LHCN-M2 (cell line): ENCODE data around the gene SERTAD3. TPM values are rescaled to one million over a fixed set of nuclear protein-coding genes. Genes with fewer than 3 reads are reported as not detected.
A peak's percentile ranks its signal among the peaks of the same experiment; 100 is the strongest.
"Not testable (repeated sequence)": the region's sequence is repeated elsewhere in the genome, so short reads cannot be mapped to it uniquely, and the experiment has no call there.

Experiments used
- DNase-seq: peaks from one replicate; pipeline ENCODE4 v3.0.0-alpha.2; 2012; ENCODE audit warnings: low read depth
- total RNA-seq: library from RNA; depleted of rRNA; stranded (reverse); fragments of >200 nt; gene quantifications from 2 replicates; pipeline ENCODE4 v1.2.3, GENCODE V29; 2014

The SERTAD3 gene
- total RNA-seq, 1 experiment from 2014 or later = 22.8 TPM

DNA sequence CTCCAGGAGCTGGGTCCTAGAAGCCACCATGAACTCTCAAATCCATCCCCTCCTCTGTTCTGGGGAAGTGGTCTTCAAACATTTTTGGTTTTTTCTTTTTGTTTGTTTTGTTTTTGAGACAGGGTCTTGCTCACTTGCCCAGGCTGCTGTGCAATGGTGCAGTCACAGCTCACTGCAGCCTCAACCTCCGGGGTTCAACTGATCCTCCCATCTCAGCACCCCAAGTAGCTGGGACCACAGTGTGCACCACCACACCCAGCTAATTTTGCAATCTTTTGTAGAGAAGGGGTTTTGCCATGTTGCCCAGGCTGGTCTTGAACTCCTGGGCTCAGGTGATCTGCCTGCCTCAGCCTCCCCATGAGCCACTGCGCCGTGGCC, 14.5 kb upstream of the SERTAD3 start:
- DNase-seq = no peak

GRCh38 chr19:40457953-40458596, 13.9 kb upstream of the SERTAD3 start:
- DNase-seq = no peak

GRCh38 chr19:40457048-40457447, 12.9 kb upstream of the SERTAD3 start:
- no peak for DNase-seq

DNA sequence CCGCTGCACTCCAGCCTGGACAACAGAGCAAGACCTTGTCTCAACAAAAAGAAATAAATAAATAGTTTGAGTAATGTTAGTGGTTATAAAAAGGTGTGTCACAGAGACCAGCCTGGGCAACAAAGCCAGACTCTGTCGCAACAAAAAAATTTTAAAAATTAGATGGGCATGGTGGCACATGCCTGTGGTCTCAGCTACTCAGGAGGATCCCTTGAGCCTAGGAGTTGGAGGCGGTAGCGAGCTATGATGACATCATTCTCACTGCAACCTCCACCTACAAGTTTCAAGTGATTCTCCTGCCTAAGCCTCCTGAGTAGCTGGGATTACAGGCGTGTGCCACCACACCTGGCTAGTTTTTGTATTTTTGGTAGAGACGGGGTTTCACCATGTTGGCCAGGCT, 9.8 kb upstream of the SERTAD3 start:
- not testable (repeated sequence) for DNase-seq

DNA sequence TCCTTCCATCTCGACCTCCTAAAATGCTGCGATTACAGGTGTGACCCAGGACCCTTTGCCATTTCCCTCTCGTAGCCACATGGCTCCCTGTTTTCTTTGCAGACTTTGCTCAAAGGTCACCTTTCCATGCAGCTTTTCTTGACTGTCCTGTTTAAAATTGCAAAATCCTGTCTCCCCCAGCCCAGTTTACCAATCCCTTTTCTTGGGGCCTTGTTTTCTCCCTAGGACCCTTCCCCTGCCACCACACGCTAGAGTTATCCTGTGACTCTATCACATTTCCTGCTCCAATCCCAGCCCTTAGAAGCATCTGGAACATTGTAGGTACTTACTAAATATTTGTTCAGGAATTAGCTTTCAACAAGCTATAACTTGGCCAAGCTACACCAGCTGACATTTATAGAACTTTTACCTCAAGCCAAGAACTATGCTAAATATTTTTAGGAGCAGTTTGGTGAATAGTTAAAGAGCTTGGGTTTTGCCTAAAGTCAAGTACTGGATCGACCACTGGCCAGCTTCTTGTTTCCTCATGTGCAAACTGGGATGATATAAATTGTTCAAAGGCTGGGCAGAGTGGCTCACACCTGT, 9.1 kb upstream of the SERTAD3 start:
- no peak for DNase-seq

DNA sequence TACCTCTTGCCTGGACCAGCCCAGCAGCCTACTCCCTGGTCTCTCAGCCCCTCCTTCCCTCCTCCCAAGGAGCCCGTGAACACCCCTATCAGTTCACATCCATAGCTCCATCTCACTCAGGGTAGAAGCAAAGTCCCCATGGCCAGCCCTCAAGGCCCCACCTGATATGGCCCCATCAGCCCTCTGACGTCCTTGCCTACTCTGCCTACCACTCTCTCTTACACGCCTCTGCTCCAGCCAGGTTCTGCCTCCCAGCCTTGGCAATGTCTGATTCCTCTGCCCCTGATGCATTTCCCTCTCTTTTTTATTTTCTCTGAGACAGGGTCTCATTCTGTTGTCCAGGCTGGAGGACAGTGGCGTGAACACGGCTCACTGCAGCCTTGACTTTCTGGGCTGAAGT, 7.9 kb upstream of the SERTAD3 start:
- no peak for DNase-seq

DNA sequence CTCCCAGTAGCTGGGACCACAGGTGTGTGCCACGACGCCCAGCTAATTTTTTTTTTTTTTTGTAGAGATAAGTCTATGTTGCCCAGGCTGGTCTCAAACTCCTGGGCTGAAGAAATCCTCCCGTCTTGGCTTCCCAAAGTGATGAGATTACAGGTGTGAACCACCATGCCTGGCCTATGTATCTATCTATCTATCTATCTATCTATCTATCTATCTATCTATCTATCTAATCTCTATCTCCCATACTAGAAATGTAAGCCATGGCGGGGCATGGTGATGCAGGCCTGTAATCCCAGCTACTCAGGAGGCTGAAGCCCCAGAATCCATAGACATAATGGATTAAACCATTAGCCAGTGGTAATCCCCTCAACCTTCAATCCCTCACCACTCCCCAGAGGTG, 6.5 kb upstream of the SERTAD3 start:
- DNase-seq = no peak

GRCh38 chr19:40449506-40449905, 5.4 kb upstream of the SERTAD3 start:
- DNase-seq = no peak

DNA sequence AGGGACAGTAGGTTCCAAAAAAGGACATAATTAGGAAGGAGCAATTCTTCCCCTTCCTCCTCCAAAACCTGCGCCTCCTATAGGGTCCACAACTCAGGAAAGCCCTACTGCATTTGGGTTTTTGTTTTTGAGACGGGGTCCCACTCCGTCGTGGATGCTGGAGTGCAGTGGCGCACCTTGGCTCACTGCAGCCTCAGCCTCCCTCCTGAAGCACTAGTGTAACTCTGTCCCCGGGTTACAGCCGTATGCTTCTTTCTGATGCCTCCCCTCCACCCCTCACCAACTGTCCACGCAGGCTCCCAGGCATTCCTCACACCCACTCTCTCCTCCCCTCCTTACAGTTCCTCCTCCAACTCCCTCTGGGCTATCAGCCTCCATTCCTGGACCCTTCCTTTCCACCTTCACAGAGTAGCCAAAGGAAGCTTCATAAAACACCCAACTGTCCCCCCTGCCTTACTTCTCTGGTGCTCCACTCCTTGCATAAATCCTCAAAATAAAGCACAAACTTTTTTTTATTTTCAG, 2.2 kb upstream of the SERTAD3 start:
- DNase-seq = no peak

DNA sequence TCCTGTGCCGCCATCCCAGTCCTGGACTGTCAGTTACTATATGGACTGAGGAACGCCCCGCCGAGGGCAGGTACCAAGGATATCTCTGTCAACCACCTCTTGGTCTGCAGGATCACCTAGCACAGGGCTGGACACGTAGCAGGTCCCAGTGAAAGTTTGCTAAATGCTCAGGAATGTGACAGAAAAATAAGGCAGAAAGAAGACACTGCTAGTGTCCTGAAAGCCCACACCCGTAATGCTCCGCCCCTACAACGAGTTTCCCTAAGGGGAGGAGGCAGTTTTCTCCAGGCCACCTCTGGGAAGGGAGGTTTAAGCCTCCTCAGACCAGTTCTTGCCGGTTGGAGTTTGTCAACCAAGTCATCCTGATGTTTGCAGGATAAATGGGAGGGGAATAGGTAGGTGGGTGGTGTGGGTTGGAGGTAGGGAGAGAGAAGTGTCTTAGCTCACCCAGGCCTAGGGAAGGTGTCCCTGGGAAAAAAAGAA, 1.7 kb upstream of the SERTAD3 start:
- DNase-seq = peak; percentile 12

DNA sequence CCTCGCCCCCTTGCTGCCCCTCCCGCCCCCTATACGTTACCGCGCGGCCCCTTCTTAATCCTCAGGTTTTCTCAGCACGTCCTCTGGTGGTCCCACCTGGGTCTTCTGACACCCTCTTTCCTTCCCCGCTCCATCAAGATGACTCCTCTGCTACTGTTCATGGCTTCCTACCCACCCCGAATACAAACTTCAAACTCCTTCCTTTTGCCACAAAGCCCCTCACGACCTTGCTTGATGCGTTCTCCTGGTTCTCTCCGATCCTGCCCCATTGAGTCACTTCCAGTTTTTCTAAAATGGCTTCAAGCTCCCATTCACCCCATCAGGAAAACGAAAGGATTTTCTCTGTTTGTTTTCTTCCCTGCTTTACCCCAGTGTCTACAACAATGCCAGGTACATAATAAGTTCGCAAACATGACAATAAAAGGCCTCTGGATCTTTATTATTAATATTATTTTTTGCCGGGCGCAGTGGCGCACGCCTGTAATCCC, 734 bp upstream of the SERTAD3 start:
- no peak for DNase-seq

DNA sequence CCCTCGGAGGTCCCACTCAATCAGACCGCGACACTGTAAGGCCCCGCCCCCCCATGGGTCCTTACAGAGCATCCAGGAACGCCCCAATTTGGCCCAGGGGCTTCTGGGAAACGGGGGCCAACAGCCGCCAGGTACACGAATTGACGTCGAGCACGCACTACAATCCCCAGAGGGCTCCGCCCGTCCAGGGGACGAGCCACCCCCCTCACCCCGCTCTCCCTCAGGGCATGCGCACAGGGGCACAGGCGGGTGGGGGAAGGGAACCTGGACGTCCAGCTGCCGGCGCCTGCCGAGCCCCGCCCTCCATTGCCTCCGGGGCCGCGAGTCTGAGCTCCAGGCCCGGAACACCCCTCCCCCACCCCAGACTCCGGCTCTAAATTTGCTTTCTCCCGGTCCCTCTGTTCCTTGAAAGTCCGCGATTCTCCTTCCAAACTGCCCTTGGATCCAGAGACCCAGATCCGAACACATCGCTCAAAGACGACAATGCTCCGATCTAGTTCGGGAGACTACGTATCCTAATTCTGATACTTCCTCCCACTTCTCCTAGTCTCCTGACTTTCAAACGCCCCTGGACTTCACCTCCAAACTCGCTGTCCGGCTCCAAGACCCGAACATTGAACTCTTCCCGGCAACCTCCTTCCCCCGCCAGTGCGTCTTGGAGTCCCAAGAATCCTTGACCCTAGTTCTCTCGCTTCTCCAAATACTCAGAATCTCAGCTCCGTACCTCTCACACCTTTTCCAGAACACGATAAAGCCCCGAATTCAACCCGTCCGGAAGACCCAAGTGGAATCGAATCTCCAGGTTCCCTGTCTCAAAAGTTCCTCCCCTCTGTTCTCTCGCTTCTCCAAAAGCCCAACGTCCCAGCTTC, 770 bp downstream of the SERTAD3 start:
- peak; percentile 99 for DNase-seq

DNA sequence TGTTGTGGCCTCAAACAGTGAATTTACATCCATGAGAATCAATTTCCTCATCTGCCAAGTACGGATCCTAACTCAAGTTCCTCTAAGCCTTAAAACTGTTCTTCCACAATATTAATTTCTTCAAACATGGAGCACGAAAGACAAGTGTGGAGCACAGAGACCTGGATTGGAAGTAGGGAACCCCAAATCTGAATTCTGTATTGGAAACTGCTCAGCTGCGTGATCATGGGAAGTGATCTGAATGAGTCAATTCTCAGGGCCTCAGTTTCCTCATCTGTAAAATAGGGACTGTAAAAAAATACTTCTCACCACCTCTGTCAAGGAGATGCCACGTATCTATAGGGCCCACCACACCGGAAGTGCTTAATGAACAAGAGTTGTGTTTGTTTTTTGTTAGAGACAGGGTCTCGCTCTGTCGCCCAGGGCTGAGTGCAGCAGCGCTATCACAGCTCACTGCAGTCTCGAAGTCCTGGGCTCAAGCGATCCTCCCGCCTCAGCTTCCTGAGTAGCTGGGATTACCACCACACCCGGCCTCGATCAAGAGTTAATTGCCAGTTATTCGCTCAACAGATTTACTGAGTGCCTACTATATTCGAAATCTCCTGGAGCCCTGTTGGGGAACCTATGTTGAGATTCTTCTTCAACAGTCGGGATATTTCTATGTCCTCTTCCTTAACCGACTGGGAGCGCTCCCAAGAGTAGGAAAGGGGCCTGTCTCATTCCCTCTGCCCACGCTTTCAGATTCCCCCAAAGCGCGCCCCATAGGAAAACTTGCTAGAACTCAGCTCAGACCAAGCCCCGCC, 1.6 kb downstream of the SERTAD3 start:
- DNase-seq = no peak

GRCh38 chr19:40441719-40442253, 2.3 kb downstream of the SERTAD3 start:
- DNase-seq = no peak

- no peak for DNase-seq
These were observed 5.9 kb downstream of the SERTAD3 start for GRCh38 chr19:40438284-40438683.

DNA sequence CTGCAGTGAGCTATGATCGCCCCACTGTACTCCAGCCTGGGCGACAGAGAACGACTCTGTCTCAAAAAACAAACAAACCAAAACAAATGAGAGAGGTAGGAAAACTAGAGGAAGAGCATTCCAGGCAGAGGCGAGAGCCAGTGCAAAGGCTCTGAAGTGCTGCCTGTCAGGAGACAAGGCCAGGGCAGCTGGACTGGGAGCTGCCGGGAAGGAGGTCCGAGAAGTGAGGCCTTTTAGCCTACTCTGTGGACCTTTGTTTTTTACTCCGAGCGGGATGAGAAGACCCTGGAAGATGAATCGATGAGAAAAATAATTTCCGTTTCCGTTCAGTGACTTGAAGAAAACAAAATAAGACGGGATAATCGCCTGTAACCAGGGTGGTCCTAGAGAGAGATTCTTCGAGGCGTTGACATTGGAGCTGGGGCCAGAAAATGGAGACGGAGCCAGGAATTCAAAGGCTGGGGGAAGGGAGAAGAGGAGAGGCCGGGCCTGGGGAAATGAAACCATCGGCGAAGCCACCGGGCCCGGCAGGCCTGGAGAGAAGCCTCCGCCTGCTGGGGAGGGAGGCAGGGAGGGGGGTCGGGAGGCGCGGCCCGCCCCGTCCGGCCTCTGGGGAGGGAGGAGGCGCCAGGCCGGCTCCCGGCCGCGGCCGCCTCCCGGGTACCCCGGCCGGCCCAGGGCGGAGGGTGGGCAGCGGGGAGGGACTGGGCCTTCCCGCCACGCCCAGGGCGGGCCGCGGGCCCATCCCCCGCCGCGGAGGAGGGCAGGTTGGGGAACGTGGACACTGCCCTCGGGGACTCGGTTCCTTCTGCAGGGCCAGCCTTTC, 10.5 kb downstream of the SERTAD3 start:
- DNase-seq = peak; percentile 89

DNA sequence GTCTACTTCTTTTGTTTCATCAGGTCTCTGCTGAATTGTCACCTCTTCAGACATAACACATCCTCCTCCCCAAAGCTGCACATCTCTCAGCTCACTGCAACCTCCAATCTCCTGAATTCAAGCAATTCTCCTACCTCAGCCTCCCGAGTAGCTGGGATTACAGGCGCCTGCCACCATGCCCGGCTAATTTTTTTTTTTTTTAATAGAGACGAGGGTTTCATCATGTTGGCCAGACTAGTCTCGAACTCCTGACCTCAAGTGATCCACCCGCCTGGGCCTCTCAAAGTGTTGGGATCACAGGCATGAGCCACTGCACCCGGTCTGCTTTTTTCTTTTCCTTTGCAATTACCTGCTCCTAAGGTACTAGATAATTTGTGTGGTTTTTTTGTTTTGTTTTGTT, 11.4 kb downstream of the SERTAD3 start:
- not testable (repeated sequence) for DNase-seq

- no peak for DNase-seq
These were observed 12.4 kb downstream of the SERTAD3 start for GRCh38 chr19:40431698-40432097.

DNA sequence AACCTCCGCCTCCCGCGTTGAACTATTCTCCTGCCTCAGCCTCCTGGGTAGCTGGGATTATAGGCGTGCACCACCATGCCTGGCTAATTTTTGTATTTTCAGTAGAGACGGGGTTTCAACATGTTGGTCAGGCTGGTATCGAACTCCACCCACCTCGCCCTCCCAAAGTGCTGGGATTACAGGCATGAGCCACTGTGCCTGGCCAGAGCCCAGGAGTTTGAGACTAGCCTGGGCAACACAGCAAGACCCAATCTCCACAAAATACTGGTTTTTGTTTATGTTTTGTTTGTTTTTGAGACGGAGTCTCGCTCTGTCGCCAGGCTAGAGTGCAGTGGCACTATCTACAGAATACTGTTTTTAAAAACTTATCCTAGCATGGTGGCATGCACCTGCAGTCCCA, 13.9 kb downstream of the SERTAD3 start:
- DNase-seq = not testable (repeated sequence)

GRCh38 chr19:40428197-40428596, 15.9 kb downstream of the SERTAD3 start:
- not testable (repeated sequence) for DNase-seq
